HAP-1 (cell line): ENCODE data around the gene PDCD6IP.
"Not testable (repeated sequence)": the region's sequence is repeated elsewhere in the genome, so short reads cannot be mapped to it uniquely, and the experiment has no call there.

Experiments
- DNase-seq, 2 experiments: peaks; one replicate each; pipeline ENCODE4 v3.0.0-alpha.2; 2016 to 2020; ENCODE audit warnings: low spot score in 2 of 2
- H3K27me3 ChIP-seq: fragments of 250-450 bp; sonication (Bioruptor Pico); 2 replicates; pipeline ENCODE4 v1.5.1; 2020; ENCODE audit warnings: low read depth, mild to moderate bottlenecking, moderate library complexity
- H3K36me3 ChIP-seq: fragments of 250-450 bp; sonication (Bioruptor Pico); replicated peaks from 2 replicates; pipeline ENCODE4 v1.5.1; 2020; ENCODE audit warnings: mild to moderate bottlenecking
- H3K4me1 ChIP-seq: fragments of 250-450 bp; sonication (Bioruptor Pico); 2 replicates; pipeline ENCODE4 v1.5.1; 2020; ENCODE audit warnings: mild to moderate bottlenecking
- H3K4me3 ChIP-seq: fragments of 250-450 bp; sonication (Bioruptor Pico); 2 replicates; pipeline ENCODE4 v1.5.1; 2020; ENCODE audit warnings: mild to moderate bottlenecking, moderate library complexity
- H3K9me3 ChIP-seq: fragments of 250-450 bp; sonication (Bioruptor Pico); 2 replicates; pipeline ENCODE4 v1.5.1; 2020; ENCODE audit warnings: mild to moderate bottlenecking, moderate library complexity
- in situ Hi-C: fragments of 300-500 bp; cut with MboI; formaldehyde crosslinking; loops from 3 replicates; pipeline ENCODE4 v1.14.3; 2020; ENCODE audit warnings: low sequenced_read_pairs, inconsistent platforms, mixed read lengths

The PDCD6IP gene

GRCh38 chr3:33839283-33839682, 40.9 kb downstream of the PDCD6IP start:
- in situ Hi-C loops: no loop called here
- DNase-seq: no peak
- no peaks in the 10 kb centered on the region for H3K9me3 ChIP-seq
- peaks cover 19% of the 10 kb centered on the region for H3K36me3 ChIP-seq
- no peak overlapping the region for H3K4me3 ChIP-seq
- H3K27me3 ChIP-seq: no peaks in the 10 kb centered on the region
- H3K4me1 ChIP-seq: no peaks in the 10 kb centered on the region

GRCh38 chr3:33840179-33840578, 41.7 kb downstream of the PDCD6IP start:
- Histone ChIP-seq H3K27me3 (no peaks in the 10 kb centered on the region), H3K9me3 (no peaks in the 10 kb centered on the region), H3K4me1 (no peaks in the 10 kb centered on the region), H3K4me3 (no peak overlapping the region), H3K36me3 (peaks cover 19% of the 10 kb centered on the region)
- no peak for DNase-seq
- in situ Hi-C loops: no loop called here

- Histone ChIP-seq H3K27me3 (no peaks in the 10 kb centered on the region), H3K9me3 (no peaks in the 10 kb centered on the region), H3K36me3 (peaks cover 2% of the 10 kb centered on the region), H3K4me1 (peaks cover 3% of the 10 kb centered on the region), H3K4me3 (no peak overlapping the region)
- no peak for DNase-seq
- in situ Hi-C loops: no loop called here
Measured at GRCh38 chr3:33848624-33849347, 50.4 kb downstream of the PDCD6IP start.

GRCh38 chr3:33850599-33850998, 52.2 kb downstream of the PDCD6IP start:
- in situ Hi-C loops, H3K36me3 ChIP-seq, DNase-seq, H3K4me3 ChIP-seq, H3K27me3 ChIP-seq, H3K9me3 ChIP-seq: not testable (repeated sequence)
- peaks cover 17% of the 10 kb centered on the region for H3K4me1 ChIP-seq

DNA sequence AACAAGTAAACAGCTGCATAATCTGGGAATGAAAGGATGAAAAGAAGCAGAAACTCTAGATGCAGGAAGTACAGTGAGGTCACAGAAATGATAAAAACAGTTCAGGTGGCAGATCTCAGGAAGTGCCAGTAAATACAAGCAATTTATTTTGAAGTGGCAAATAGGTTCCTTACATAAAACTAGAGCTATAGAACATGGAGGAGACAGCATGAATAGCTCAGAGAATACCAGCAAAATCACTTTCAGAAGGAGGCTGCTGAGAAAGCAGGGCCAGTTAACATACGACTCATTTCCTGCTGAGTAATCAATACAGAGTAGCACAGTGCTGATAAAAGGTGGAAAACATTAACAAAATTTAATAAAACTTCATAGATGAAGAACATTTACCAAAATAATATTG, 57.0 kb downstream of the PDCD6IP start:
- H3K27me3 ChIP-seq, in situ Hi-C loops, DNase-seq, H3K9me3 ChIP-seq, H3K4me3 ChIP-seq: not testable (repeated sequence)
- Histone ChIP-seq H3K36me3 (peaks cover 29% of the 10 kb centered on the region), H3K4me1 (peaks cover 21% of the 10 kb centered on the region)

- in situ Hi-C loops: no loop called here
- Histone ChIP-seq H3K36me3 (peaks cover 29% of the 10 kb centered on the region), H3K4me3 (no peak overlapping the region), H3K4me1 (peaks cover 21% of the 10 kb centered on the region), H3K9me3 (no peaks in the 10 kb centered on the region), H3K27me3 (no peaks in the 10 kb centered on the region)
- DNase-seq: no peak
Measured at GRCh38 chr3:33855884-33856546, 57.6 kb downstream of the PDCD6IP start.

GRCh38 chr3:33857701-33858100, 59.3 kb downstream of the PDCD6IP start:
- in situ Hi-C loops: not testable (repeated sequence)
- peaks cover 29% of the 10 kb centered on the region for H3K36me3 ChIP-seq

GRCh38 chr3:33858131-33858530, 59.7 kb downstream of the PDCD6IP start:
- in situ Hi-C loops: no loop called here
- no peak for DNase-seq
- H3K4me1 ChIP-seq: peaks cover 21% of the 10 kb centered on the region
- H3K27me3 ChIP-seq: no peaks in the 10 kb centered on the region
- H3K9me3 ChIP-seq: no peaks in the 10 kb centered on the region
- peaks cover 29% of the 10 kb centered on the region for H3K36me3 ChIP-seq
- no peak overlapping the region for H3K4me3 ChIP-seq

More at GRCh38 chr3:33857701-33858100, 59.3 kb downstream of the PDCD6IP start:
- not testable (repeated sequence) for H3K4me3 ChIP-seq, H3K27me3 ChIP-seq, H3K9me3 ChIP-seq, DNase-seq
- H3K4me1 ChIP-seq: peaks cover 21% of the 10 kb centered on the region

GRCh38 chr3:33860373-33861050, 62.1 kb downstream of the PDCD6IP start:
- H3K4me1 ChIP-seq: peaks cover 4% of the 10 kb centered on the region
- in situ Hi-C loops: no loop called here
- no peak for DNase-seq
- H3K9me3 ChIP-seq: no peaks in the 10 kb centered on the region
- no peaks in the 10 kb centered on the region for H3K27me3 ChIP-seq
- no peak overlapping the region for H3K4me3 ChIP-seq
- peaks cover 24% of the 10 kb centered on the region for H3K36me3 ChIP-seq

- H3K4me1 ChIP-seq: no peaks in the 10 kb centered on the region
- H3K27me3 ChIP-seq: no peaks in the 10 kb centered on the region
- H3K36me3 ChIP-seq: peaks cover 6% of the 10 kb centered on the region; the same call in 1 of the 2 replicates
- in situ Hi-C loops: no loop called here
- no peaks in the 10 kb centered on the region for H3K9me3 ChIP-seq
- DNase-seq: no peak
- H3K4me3 ChIP-seq: no peak overlapping the region
Measured at GRCh38 chr3:33865133-33865532, 66.7 kb downstream of the PDCD6IP start.

- in situ Hi-C loops: no loop called here
- no peak for DNase-seq
- Histone ChIP-seq H3K9me3 (no peaks in the 10 kb centered on the region), H3K36me3 (peaks cover 4% of the 10 kb centered on the region; the same call in 1 of the 2 replicates), H3K4me3 (no peak overlapping the region), H3K4me1 (no peaks in the 10 kb centered on the region), H3K27me3 (no peaks in the 10 kb centered on the region)
Measured at GRCh38 chr3:33868309-33868708, 69.9 kb downstream of the PDCD6IP start.

DNA sequence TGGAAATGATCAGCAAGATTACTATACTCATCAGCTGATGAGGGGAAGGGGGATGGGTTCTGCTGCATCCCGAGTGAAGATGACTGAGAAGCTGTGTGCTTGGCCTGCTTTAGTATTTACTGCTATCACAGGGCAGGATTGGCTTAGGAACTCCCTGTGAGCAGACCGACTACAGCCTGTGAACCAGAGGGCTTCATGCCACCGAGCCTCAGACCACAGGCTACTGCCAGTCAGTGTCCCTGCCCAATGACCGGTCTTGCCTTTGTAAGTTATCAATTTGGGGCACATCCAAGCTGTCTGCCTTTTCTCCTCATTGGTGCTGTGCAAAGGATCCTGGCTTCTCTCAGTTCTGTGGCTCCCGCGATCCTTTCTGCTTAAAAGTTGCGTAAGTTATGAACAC, 71.5 kb downstream of the PDCD6IP start:
- H3K27me3 ChIP-seq: no peaks in the 10 kb centered on the region
- no peaks in the 10 kb centered on the region for H3K4me1 ChIP-seq
- H3K36me3 ChIP-seq: peaks cover 4% of the 10 kb centered on the region; the same call in 1 of the 2 replicates
- H3K4me3 ChIP-seq: no peak overlapping the region
- H3K9me3 ChIP-seq: no peaks in the 10 kb centered on the region
- no peak for DNase-seq
- in situ Hi-C loops: no loop called here

DNA sequence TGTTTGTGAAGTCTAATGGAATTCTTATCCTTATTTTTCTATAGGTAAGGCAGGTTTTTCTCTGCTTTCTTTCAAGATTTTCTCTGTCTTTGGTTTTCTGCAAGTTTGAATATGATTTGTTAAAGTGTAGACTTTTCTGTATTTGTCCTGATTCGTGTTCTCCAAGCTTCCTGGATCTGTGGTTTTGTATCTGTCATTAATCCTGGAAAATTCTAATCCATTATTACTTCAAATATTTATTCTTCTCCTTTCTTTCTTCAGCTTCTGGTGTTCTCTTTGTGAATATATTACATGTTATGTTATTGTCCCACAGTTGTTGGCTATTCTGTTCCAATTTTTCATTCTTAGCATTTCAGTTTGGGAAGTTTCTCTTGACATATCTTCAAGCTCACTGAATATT, 76.4 kb downstream of the PDCD6IP start:
- in situ Hi-C loops: no loop called here

DNA sequence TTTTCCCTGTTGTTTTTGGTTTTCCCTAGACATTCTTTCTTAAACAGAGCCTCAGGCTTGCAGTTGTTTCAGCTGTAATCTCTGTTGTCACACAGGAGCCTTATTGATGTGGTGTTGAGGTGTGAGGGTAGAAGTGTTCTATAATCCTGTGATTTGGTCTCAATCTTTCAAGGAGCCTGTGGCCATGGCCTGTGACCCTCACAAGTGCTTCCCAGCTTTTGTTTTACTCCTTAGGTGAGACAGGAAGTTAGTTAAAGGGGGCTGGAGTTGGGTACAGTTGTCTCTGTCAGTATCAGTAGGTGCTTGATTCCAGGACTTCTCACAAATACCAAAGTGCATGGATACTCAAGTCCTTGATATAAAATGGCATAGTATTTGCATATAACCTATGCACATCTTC, 77.2 kb downstream of the PDCD6IP start:
- Histone ChIP-seq H3K4me3 (no peak overlapping the region), H3K9me3 (no peaks in the 10 kb centered on the region), H3K4me1 (no peaks in the 10 kb centered on the region), H3K27me3 (no peaks in the 10 kb centered on the region), H3K36me3 (no peaks in the 10 kb centered on the region)
- DNase-seq: no peak
- in situ Hi-C loops: no loop called here

More for the DNA sequence above, 76.4 kb downstream of the PDCD6IP start:
- H3K36me3 ChIP-seq: no peaks in the 10 kb centered on the region
- no peak overlapping the region for H3K4me3 ChIP-seq
- no peaks in the 10 kb centered on the region for H3K27me3 ChIP-seq
- no peaks in the 10 kb centered on the region for H3K4me1 ChIP-seq
- H3K9me3 ChIP-seq: no peaks in the 10 kb centered on the region
- no peak for DNase-seq
